Ovary (tissue), 3 donors: Measurements from ENCODE around the gene DNAJC8.

ENCODE experiments used
- CTCF ChIP-seq, 3 donors: fragments of 450-650 bp in 2 of 3; fragments of 200-600 bp in 1 of 3; IDR thresholded peaks; one replicate each; pipeline versions ENCODE4 v1.5.1 to v1.8.0; 2016 to 2022; ENCODE audit warnings: antibody characterized with exemption in 3 of 3, mild to moderate bottlenecking in 1 of 3
- EP300 ChIP-seq: sonication (generic); formaldehyde crosslinking; IDR thresholded peaks from one replicate; pipeline ENCODE4 v1.6.1; 2017; ENCODE audit warnings: antibody characterized with exemption
- POLR2A ChIP-seq: fragments of 450-650 bp; IDR thresholded peaks from one replicate; pipeline ENCODE4 v1.6.1; 2017; ENCODE audit warnings: antibody characterized with exemption, mild to moderate bottlenecking, moderate library complexity
- donor health status: DM: no; HTN: no; CAD: no.

DNA sequence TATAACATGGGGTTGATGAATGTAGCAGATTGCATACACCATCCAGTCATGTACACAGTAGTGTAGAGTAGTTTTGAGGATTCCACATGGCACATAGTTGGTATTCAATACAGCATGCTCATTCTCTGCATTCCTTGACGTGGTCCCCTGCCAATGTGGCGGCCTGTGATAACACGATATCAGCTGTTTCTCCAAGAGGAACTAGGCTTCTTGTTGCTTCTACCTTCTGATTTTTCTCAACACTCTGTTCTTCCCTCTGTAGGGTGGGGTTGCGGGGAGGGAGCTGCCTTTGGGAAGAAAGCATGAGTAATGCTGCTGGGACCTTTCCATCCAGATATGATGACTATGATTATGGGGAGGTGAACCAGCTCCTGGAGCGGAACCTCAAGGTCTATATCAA lies 45.9 kb upstream of the DNAJC8 start:
- TF ChIP-seq POLR2A = no peak
- no peak for TF ChIP-seq CTCF (IDR thresholded peaks at IDR 0.05)
- no peak for TF ChIP-seq EP300
